ENCODE data around the gene SERPINA4. TPM values are rescaled to one million over a fixed set of nuclear protein-coding genes. Genes with fewer than 3 reads are reported as not detected.

SERPINA4 gene
- total and polyA plus RNA-seq, 2 of the 8 experiments (the other 6 are each of a cell fraction or from before 2014, with no cell fraction given): not detected

DNA sequence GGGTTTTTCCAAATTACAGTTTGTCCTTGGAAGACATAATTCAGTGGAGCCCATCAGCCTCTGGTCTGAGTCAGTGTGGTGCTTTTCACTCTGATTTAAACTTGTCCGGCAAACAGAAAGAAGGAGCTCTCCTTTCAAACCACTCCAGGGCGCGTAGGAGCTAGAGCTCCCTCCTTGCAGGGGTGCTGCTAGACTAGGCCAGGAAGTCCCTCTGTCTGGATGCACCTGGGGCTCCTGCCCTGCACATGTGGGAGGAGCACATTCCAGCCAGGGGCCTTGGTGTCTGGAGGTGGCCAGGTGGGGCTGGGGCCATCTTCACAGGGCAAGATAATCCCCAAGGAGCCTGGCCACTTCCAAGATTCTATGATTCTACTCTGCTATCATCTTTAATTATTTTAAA, 54.0 kb downstream of the SERPINA4 start:
- H3K9me3 ChIP-seq (ENCODE audit: insufficient read depth in 2 of 2, low read depth in 1 of 2, low read length in 1 of 2): peaks cover 14 to 28% of the 10 kb centered on the region in 2 experiments
- no peak overlapping the region for H4K8ac ChIP-seq (ENCODE audit: extremely low read depth, insufficient read depth, low read length)
- no peaks in the 10 kb centered on the region for H3K27me3 ChIP-seq (replicated peaks in 1 of 4; ENCODE audit: control insufficient read depth in 3 of 4, extremely low read depth in 1 of 4, insufficient read depth in 3 of 4, low read length in 3 of 4)
- ChIA-PET CTCF (ENCODE audit: partially characterized antibody) (interaction anchor here (1.0 to 1.3 kb wide), 2 partner anchors 9 to 66 kb away, joined by 3 read pairs; no protein-coding TSS in a partner anchor), POLR2A (ENCODE audit: partially characterized antibody) (interaction anchor here (1.2 kb wide), 1 partner anchor 10 kb away, joined by 3 read pairs; no protein-coding TSS in a partner anchor)
- H3K36me3 ChIP-seq (ENCODE audit: control insufficient read depth in 2 of 4, insufficient read depth in 4 of 4, low read length in 3 of 4): 0 out of 8 replicates have a peak, but pooled peaks cover 0 to 2% (median 0%) of the 10 kb centered on the region in 4 experiments
- H2BK15ac ChIP-seq (ENCODE audit: low read length): no peak overlapping the region
- H4K20me1 ChIP-seq (replicated peaks in 1 of 2; ENCODE audit: control insufficient read depth in 1 of 2, insufficient read depth in 2 of 2, low read length in 2 of 2): no peaks in the 10 kb centered on the region
- no peak overlapping the region for H3K56ac ChIP-seq (replicated peaks; ENCODE audit: insufficient read length, low read depth, low read length)
- DNase-seq (ENCODE audit: low read depth in 1 of 2, low spot score in 2 of 2): no peak
- no peak overlapping the region for H4K91ac ChIP-seq (replicated peaks; ENCODE audit: insufficient read length, low read length)
- no peak overlapping the region for H3K23ac ChIP-seq (ENCODE audit: insufficient read length)
- no peak overlapping the region for H3K18ac ChIP-seq (ENCODE audit: extremely low read depth, low read length)
- H3K14ac ChIP-seq (ENCODE audit: insufficient read length): no peak overlapping the region
- H2BK120ac ChIP-seq (replicated peaks; ENCODE audit: low read depth, low read length): no peak overlapping the region
- no peak overlapping the region for H2BK20ac ChIP-seq (ENCODE audit: low read length)
- no peaks in the 10 kb centered on the region for H3K79me2 ChIP-seq (ENCODE audit: control insufficient read depth in 1 of 2, insufficient read depth in 2 of 2, low read length in 2 of 2)
- H2AK5ac ChIP-seq (ENCODE audit: low read depth, low read length): no peak overlapping the region
- H2BK12ac ChIP-seq (ENCODE audit: low read depth, low read length): no peak overlapping the region
- H3K4ac ChIP-seq (replicated peaks; ENCODE audit: insufficient read length, low read depth, low read length): no peak overlapping the region
- no peak for FAIRE-seq
- 100% methylated on average over 3 of the region's 3 CpGs; no CpG with 5 or more reads in 1 of the 2 experiments for WGBS, 2 experiments (ENCODE audit: extremely low coverage in 1 of 2, insufficient coverage in 1 of 2, insufficient read length in 1 of 2, insufficient replicate concordance in 2 of 2, low coverage in 1 of 2, low lambda C conversion rate in 2 of 2, missing lambda C conversion rate in 1 of 2)
- no peak overlapping the region for H2BK5ac ChIP-seq (ENCODE audit: low read depth, low read length)
- H3K4me1 ChIP-seq (replicated peaks in 1 of 4; ENCODE audit: control insufficient read depth in 3 of 4, insufficient read depth in 4 of 4, low read length in 3 of 4): no peaks in the 10 kb centered on the region; a peak in 1 of 7 replicates
- H3K27ac ChIP-seq (ENCODE audit: low read depth, low read length): no peak overlapping the region
- H3K4me3 ChIP-seq (ENCODE audit: extremely low read depth in 1 of 4, insufficient read depth in 2 of 4, low read depth in 3 of 4, low read length in 4 of 4): no peak overlapping the region
- H4K5ac ChIP-seq (ENCODE audit: insufficient read length, low read depth, low read length): no peak overlapping the region
- H2AFZ ChIP-seq (ENCODE audit: low read length): no peak overlapping the region
- H3K23me2 ChIP-seq (ENCODE audit: low read depth, low read length): no peaks in the 10 kb centered on the region
- H3K79me1 ChIP-seq (ENCODE audit: low read depth, low read length): no peaks in the 10 kb centered on the region
- H3K9ac ChIP-seq (replicated peaks in 1 of 4; ENCODE audit: extremely low read depth in 1 of 4, low read depth in 3 of 4, low read length in 3 of 4): no peak overlapping the region
- H3K4me2 ChIP-seq (ENCODE audit: insufficient read depth in 1 of 2, low read depth in 2 of 2, low read length in 2 of 2): no peak overlapping the region
- TF ChIP-seq NRF1 (IDR thresholded peaks at IDR 0.05; ENCODE audit: low read depth, low read length) (no peak), GABPA (IDR thresholded peaks at IDR 0.05; ENCODE audit: borderline replicate concordance, insufficient read depth, low read length) (no peak), CHD2 (IDR thresholded peaks at IDR 0.05; ENCODE audit: low read length) (no peak), RNF2 (IDR thresholded peaks at IDR 0.05; ENCODE audit: borderline replicate concordance, low read depth, low read length, missing control alignments, poor library complexity, severe bottlenecking) (no peak), SP4 (IDR thresholded peaks at IDR 0.05; ENCODE audit: low read length) (no peak), CTBP2 (IDR thresholded peaks at IDR 0.05; ENCODE audit: borderline replicate concordance, insufficient read depth, insufficient read length, low read length) (no peak), TBP (IDR thresholded peaks at IDR 0.05; ENCODE audit: low read depth, low read length) (no peak), CHD1 (IDR thresholded peaks at IDR 0.05; ENCODE audit: low read depth, low read length) (no peak), KDM5A (IDR thresholded peaks at IDR 0.05; ENCODE audit: low read length) (no peak), NANOG (IDR thresholded peaks at IDR 0.05; ENCODE audit: insufficient read depth, low read depth, low read length, poor library complexity, severe bottlenecking) (no peak)
- TF ChIP-seq, protein P1, sequence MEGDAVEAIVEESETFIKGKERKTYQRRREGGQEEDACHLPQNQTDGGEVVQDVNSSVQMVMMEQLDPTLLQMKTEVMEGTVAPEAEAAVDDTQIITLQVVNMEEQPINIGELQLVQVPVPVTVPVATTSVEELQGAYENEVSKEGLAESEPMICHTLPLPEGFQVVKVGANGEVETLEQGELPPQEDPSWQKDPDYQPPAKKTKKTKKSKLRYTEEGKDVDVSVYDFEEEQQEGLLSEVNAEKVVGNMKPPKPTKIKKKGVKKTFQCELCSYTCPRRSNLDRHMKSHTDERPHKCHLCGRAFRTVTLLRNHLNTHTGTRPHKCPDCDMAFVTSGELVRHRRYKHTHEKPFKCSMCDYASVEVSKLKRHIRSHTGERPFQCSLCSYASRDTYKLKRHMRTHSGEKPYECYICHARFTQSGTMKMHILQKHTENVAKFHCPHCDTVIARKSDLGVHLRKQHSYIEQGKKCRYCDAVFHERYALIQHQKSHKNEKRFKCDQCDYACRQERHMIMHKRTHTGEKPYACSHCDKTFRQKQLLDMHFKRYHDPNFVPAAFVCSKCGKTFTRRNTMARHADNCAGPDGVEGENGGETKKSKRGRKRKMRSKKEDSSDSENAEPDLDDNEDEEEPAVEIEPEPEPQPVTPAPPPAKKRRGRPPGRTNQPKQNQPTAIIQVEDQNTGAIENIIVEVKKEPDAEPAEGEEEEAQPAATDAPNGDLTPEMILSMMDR (IDR thresholded peaks at IDR 0.05; ENCODE audit: control extremely low read depth in 1 of 3, insufficient read depth in 1 of 3, low read depth in 1 of 3, low read length in 3 of 3): no peak

Data from H1 (cell line).